Measurements from ENCODE around the gene HNRNPLL.

Gene HNRNPLL

GRCh38 chr2:38586931-38587330, 15.8 kb downstream of the HNRNPLL start:
- Histone ChIP-seq H3K4me3 (ENCODE audit: low read depth, low read length) (no peak overlapping the region), H3K36me3 (ENCODE audit: control insufficient read depth in 2 of 2, insufficient read depth in 1 of 2, low read length in 2 of 2) (peaks cover 9 to 13% of the 10 kb centered on the region in 2 experiments), H3K4me1 (ENCODE audit: control insufficient read depth, insufficient read depth, low read length) (no peaks in the 10 kb centered on the region; the same call in none of the 2 replicates), H3K27ac (ENCODE audit: extremely low read depth, low read depth, low read length) (no peak overlapping the region), H3K9me3 (ENCODE audit: control insufficient read depth, insufficient read depth, low read depth, low read length) (no peaks in the 10 kb centered on the region)
- no peak for TF ChIP-seq KLF17 (tag by site-specific recombination; IDR thresholded peaks at IDR 0.05)
- TF ChIP-seq ATF2 (tag by site-specific recombination; IDR thresholded peaks at IDR 0.05; ENCODE audit: low read depth) = peak; percentile 42; the same call in 1 of the 2 replicates
- CTCF ChIA-PET = interaction anchor here (1.0 kb wide), 1 partner anchor 9 kb away, joined by 3 read pairs; no protein-coding TSS in a partner anchor
- POLR2A ChIA-PET = no interaction called here

- POLR2A ChIA-PET = interaction anchor here (1.4 kb wide), 1 partner anchor 18 kb away, joined by 3 read pairs; the partner anchor contains the start of gene HNRNPLL
- H3K36me3 ChIP-seq (ENCODE audit: control insufficient read depth in 2 of 2, insufficient read depth in 1 of 2, low read length in 2 of 2) = peaks cover 13 to 17% of the 10 kb centered on the region in 2 experiments
Observed at GRCh38 chr2:38584881-38585280, 17.8 kb downstream of the HNRNPLL start.

More at GRCh38 chr2:38584881-38585280, 17.8 kb downstream of the HNRNPLL start:
- H3K27ac ChIP-seq (ENCODE audit: extremely low read depth, low read depth, low read length) = no peak overlapping the region
- peaks cover 2% of the 10 kb centered on the region for H3K4me1 ChIP-seq (ENCODE audit: control insufficient read depth, insufficient read depth, low read length)
- H3K9me3 ChIP-seq (ENCODE audit: control insufficient read depth, insufficient read depth, low read depth, low read length) = no peaks in the 10 kb centered on the region
- no peak overlapping the region for H3K4me3 ChIP-seq (ENCODE audit: low read depth, low read length)
- CTCF ChIA-PET = interaction anchor here (0.6 to 5.0 kb wide), 6 partner anchors 10 to 692 kb away, joined by 3 to 47 read pairs (median 4); partner anchors contain the start of gene HNRNPLL
- TF ChIP-seq ZNF701 (tag by site-specific recombination; IDR thresholded peaks at IDR 0.05) (no peak), ZNF561 (tag by site-specific recombination; IDR thresholded peaks at IDR 0.05; ENCODE audit: borderline replicate concordance) (no peak), ZNF518A (tag by site-specific recombination; conservative IDR thresholded peaks at IDR 0.05; ENCODE audit: low read depth) (no peak), ZNF350 (tag by site-specific recombination; IDR thresholded peaks at IDR 0.05) (no peak), KLF17 (tag by site-specific recombination; IDR thresholded peaks at IDR 0.05) (no peak), IKZF3 (tag by site-specific recombination; IDR thresholded peaks at IDR 0.05) (no peak), ZNF639 (tag by site-specific recombination; IDR thresholded peaks at IDR 0.05) (no peak), ZNF692 (tag by site-specific recombination; IDR thresholded peaks at IDR 0.05) (no peak)

Measured in HEK293 (cell line).